Prostate gland (tissue), 2 donors: ENCODE measurements around the gene EID2B. TPM values are rescaled to one million over a fixed set of nuclear protein-coding genes. Genes with fewer than 3 reads are reported as not detected.

Source experiments
- DNase-seq: peaks from one replicate; pipeline ENCODE4 v3.0.0-alpha.2; 2019; ENCODE audit warnings: low spot score
- H3K27ac ChIP-seq, 2 donors: fragments of 200-600 bp; sonication (generic); 2 replicates each; pipeline ENCODE4 v1.5.1; 2017 to 2019
- H3K27me3 ChIP-seq: fragments of 200-600 bp; sonication (generic); replicated peaks from 2 replicates; pipeline ENCODE4 v1.5.1; 2019; ENCODE audit not compliant: insufficient read depth
- H3K36me3 ChIP-seq, 2 donors: fragments of 200-600 bp; sonication (generic); 1 replicate in 1 of 2; 2 replicates in 1 of 2; pipeline versions ENCODE4 v1.5.1 to v1.8.1; 2017 to 2019
- H3K4me1 ChIP-seq: fragments of 200-600 bp; sonication (generic); replicated peaks from 2 replicates; pipeline ENCODE4 v1.5.1; 2019
- H3K4me3 ChIP-seq, 2 donors: fragments of 200-600 bp; sonication (generic); 2 replicates each; pipeline ENCODE4 v1.5.1; 2017 to 2019
- H3K9me3 ChIP-seq: fragments of 200-600 bp; sonication (generic); 2 replicates; pipeline ENCODE4 v1.5.1; 2017
- POLR2A ChIP-seq: fragments of 450-650 bp; IDR thresholded peaks from one replicate; pipeline ENCODE4 v1.6.1; 2016; ENCODE audit warnings: antibody characterized with exemption, mild to moderate bottlenecking
- POLR2AphosphoS5 ChIP-seq: sonication (generic); formaldehyde crosslinking; IDR thresholded peaks from one replicate; pipeline ENCODE4 v1.6.1; 2017; ENCODE audit warnings: antibody characterized with exemption
- WGBS: methylation state at CpG from one replicate; pipeline ENCODE4 v1.1.5; 2018; 5-methylcytosine and 5-hydroxymethylcytosine counted together
- intact Hi-C: fragments of 100-400 bp; cut with DNase I; formaldehyde crosslinking; loops from one replicate; pipeline ENCODE4 v1.14.2; 2022
- total RNA-seq, 2 donors: library from RNA; depleted of rRNA; stranded (reverse); fragments of >200 nt; gene quantifications; one replicate each; pipeline ENCODE4 v1.1.0, GENCODE V29; 2016
- TF ChIP-seq, protein P1 (sequence below), 4 experiments: fragments of 200-600 bp in 2 of 4; fragments of 450-650 bp in 2 of 4; sonication (generic) in 2 of 4; IDR thresholded peaks; 1 replicate in 3 of 4; 2 replicates in 1 of 4; pipeline ENCODE4 v1.5.1; 2016 to 2019; ENCODE audit warnings: antibody characterized with exemption in 4 of 4, mild to moderate bottlenecking in 2 of 4, moderate library complexity in 2 of 4

The EID2B gene, protein sequence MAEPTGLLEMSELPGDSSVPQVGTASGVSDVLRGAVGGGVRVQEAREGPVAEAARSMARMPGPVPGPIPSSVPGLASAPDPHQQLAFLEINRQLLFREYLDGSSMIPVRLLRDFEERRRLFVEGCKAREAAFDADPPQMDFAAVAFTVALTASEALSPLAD
- 1 to 10 TPM; 2.6 to 4.5 TPM for total RNA-seq

DNA sequence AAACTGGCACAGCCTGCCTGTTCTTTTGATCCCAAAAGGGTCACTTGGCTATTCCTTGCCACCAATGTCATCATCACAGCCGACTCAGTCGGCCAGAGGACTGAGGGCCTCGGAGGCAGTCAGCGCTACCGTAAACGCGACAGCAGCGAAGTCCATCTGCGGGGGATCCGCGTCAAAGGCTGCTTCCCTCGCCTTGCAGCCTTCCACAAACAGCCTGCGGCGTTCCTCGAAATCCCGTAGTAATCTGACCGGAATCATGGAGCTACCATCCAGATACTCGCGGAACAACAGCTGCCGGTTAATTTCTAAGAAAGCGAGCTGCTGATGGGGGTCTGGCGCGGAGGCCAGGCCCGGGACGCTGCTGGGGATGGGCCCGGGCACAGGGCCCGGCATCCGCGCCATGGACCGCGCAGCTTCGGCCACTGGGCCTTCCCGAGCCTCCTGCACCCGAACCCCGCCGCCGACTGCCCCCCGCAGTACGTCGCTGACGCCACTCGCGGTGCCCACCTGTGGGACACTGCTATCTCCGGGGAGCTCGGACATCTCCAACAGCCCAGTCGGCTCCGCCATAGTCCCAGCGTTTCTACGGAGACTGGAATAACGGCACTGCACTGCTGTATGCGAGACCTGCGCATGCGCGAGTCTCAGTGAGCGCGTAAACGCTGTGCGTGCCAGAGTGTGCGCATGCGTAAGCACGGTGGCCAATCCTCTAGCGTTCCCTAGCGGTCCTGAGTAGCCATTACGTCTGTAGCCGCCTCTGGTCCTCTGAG lies at the start of gene EID2B:
Gene EID2B (minus strand): TSS at position 620 of the 770 bp plus-strand sequence. CDS start 50 bp downstream, at position 570.
- intact Hi-C loops = loop anchor here (5.0 kb wide), 4 partner anchors 60 to 425 kb away; partner anchors contain the start of gene RPS16
- under 1% methylated on average over 44 of the region's 65 CpGs for WGBS

GRCh38 chr19:39582442-39582841 lies 49.8 kb upstream of the EID2B start:
- TF ChIP-seq POLR2AphosphoS5 (no peak), POLR2A (no peak)
- TF ChIP-seq, protein P1, sequence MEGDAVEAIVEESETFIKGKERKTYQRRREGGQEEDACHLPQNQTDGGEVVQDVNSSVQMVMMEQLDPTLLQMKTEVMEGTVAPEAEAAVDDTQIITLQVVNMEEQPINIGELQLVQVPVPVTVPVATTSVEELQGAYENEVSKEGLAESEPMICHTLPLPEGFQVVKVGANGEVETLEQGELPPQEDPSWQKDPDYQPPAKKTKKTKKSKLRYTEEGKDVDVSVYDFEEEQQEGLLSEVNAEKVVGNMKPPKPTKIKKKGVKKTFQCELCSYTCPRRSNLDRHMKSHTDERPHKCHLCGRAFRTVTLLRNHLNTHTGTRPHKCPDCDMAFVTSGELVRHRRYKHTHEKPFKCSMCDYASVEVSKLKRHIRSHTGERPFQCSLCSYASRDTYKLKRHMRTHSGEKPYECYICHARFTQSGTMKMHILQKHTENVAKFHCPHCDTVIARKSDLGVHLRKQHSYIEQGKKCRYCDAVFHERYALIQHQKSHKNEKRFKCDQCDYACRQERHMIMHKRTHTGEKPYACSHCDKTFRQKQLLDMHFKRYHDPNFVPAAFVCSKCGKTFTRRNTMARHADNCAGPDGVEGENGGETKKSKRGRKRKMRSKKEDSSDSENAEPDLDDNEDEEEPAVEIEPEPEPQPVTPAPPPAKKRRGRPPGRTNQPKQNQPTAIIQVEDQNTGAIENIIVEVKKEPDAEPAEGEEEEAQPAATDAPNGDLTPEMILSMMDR (IDR thresholded peaks at IDR 0.05) = no peak
- no peak overlapping the region for H3K27ac ChIP-seq
- H3K9me3 ChIP-seq = no peaks in the 10 kb centered on the region
- no peaks in the 10 kb centered on the region for H3K36me3 ChIP-seq
- no peak overlapping the region for H3K4me3 ChIP-seq
- WGBS = 43% methylated on average over 4 of the region's 4 CpGs
- DNase-seq = no peak
- no peaks in the 10 kb centered on the region for H3K4me1 ChIP-seq
- H3K27me3 ChIP-seq = peaks cover 2% of the 10 kb centered on the region
- intact Hi-C loops = no loop called here

More for the DNA sequence above, at the start of gene EID2B:
- Histone ChIP-seq H3K4me3 (peak within 1 kb of the TSS; percentile 65 to 85), H3K36me3 (no peaks in the 10 kb centered on the region), H3K4me1 (peaks cover 5% of the 10 kb centered on the region), H3K9me3 (no peaks in the 10 kb centered on the region), H3K27me3 (no peaks in the 10 kb centered on the region), H3K27ac (peak within 1 kb of the TSS; percentile 71 to 76)
- TF ChIP-seq, protein P1 (IDR thresholded peaks at IDR 0.05) = peak; percentile 93 to 100 (median 99)
- TF ChIP-seq POLR2AphosphoS5 (peak; percentile 99), POLR2A (peak; percentile 62)
- DNase-seq = peak; percentile 91

GRCh38 chr19:39568604-39569003 lies 36.0 kb upstream of the EID2B start:
- H3K4me3 ChIP-seq = no peak overlapping the region
- H3K9me3 ChIP-seq = no peaks in the 10 kb centered on the region
- H3K27ac ChIP-seq = no peak overlapping the region
- H3K36me3 ChIP-seq = no peaks in the 10 kb centered on the region
- TF ChIP-seq, protein P1 (IDR thresholded peaks at IDR 0.05) = no peak
- TF ChIP-seq POLR2A = no peak
- TF ChIP-seq POLR2AphosphoS5 = no peak
- intact Hi-C loops = no loop called here
- H3K27me3 ChIP-seq = no peaks in the 10 kb centered on the region
- WGBS = 26% methylated on average over 3 of the region's 3 CpGs
- DNase-seq = no peak
- no peaks in the 10 kb centered on the region for H3K4me1 ChIP-seq

- no peak for DNase-seq
- no peak overlapping the region for H3K27ac ChIP-seq
- no peaks in the 10 kb centered on the region for H3K9me3 ChIP-seq
- TF ChIP-seq POLR2AphosphoS5 (no peak), POLR2A (no peak)
- TF ChIP-seq, protein P1 (IDR thresholded peaks at IDR 0.05) = no peak
- H3K36me3 ChIP-seq = no peaks in the 10 kb centered on the region
- H3K4me3 ChIP-seq = no peak overlapping the region
- no peaks in the 10 kb centered on the region for H3K4me1 ChIP-seq
- H3K27me3 ChIP-seq = no peaks in the 10 kb centered on the region
- 53% methylated on average over 3 of the region's 3 CpGs for WGBS
- intact Hi-C loops = no loop called here
Observed at GRCh38 chr19:39566064-39566463, 33.4 kb upstream of the EID2B start.
